ENCODE data around the gene COL6A5. TPM values are rescaled to one million over a fixed set of nuclear protein-coding genes. Genes with fewer than 3 reads are reported as not detected.

The COL6A5 gene
- total and polyA plus RNA-seq, 2 donors (not counting 3 experiments of a cell fraction or from before 2014, with no cell fraction given), result not detected

- ChIA-PET CTCF (interaction anchor here (0.6 kb wide), 1 partner anchor 55 kb away, joined by 3 read pairs; no protein-coding TSS in a partner anchor), POLR2A (no interaction called here)
- no TSS peak for BruUV-seq (replicated peaks)
- Histone ChIP-seq H3K9me1 (replicated peaks; ENCODE audit: control insufficient read depth, extremely low read depth, insufficient read depth, low read length) (no peaks in the 10 kb centered on the region), H3K4me1 (ENCODE audit: control insufficient read depth, extremely low read depth, insufficient read depth, low read length) (no peaks in the 10 kb centered on the region), H3K27me3 (ENCODE audit: control insufficient read depth in 2 of 2, insufficient read depth in 2 of 2, low read length in 2 of 2) (no peaks in the 10 kb centered on the region), H3K27ac (ENCODE audit: insufficient read depth, low read depth, low read length) (no peak overlapping the region), H3K4me2 (ENCODE audit: insufficient read depth, low read length) (no peak overlapping the region), H3K9ac (replicated peaks; ENCODE audit: extremely low read depth, insufficient read depth, low read length) (no peak overlapping the region), H3K4me3 (replicated peaks in 1 of 3; ENCODE audit: insufficient read depth in 1 of 3, low read depth in 1 of 3, low read length in 3 of 3) (no peak overlapping the region), H3K79me2 (ENCODE audit: control insufficient read depth, insufficient read depth, low read length) (no peaks in the 10 kb centered on the region), H3K9me3 (replicated peaks; ENCODE audit: control insufficient read depth, insufficient read depth, low read length) (no peaks in the 10 kb centered on the region), H4K20me1 (replicated peaks; ENCODE audit: control insufficient read depth, extremely low read depth, insufficient read depth, low read length) (no peaks in the 10 kb centered on the region), H3K36me3 (ENCODE audit: control insufficient read depth in 2 of 2, extremely low read depth in 1 of 2, insufficient read depth in 2 of 2, low read length in 2 of 2) (no peaks in the 10 kb centered on the region), H2AFZ (ENCODE audit: low read depth, low read length) (no peak overlapping the region)
- TF ChIP-seq FOS (IDR thresholded peaks at IDR 0.05; ENCODE audit: borderline replicate concordance, insufficient read depth, low read length) (no peak), POLR2A (IDR thresholded peaks at IDR 0.05; ENCODE audit: low read depth, low read length) (no peak), JUN (IDR thresholded peaks at IDR 0.05; ENCODE audit: borderline replicate concordance, insufficient read depth, insufficient read length, low read depth) (no peak), EZH2 (IDR thresholded peaks at IDR 0.05; ENCODE audit: borderline replicate concordance, low read depth, low read length, severe bottlenecking) (no peak), POLR2AphosphoS5 (IDR thresholded peaks at IDR 0.05; ENCODE audit: insufficient read depth, low read depth, low read length) (no peak), GATA2 (IDR thresholded peaks at IDR 0.05; ENCODE audit: insufficient read depth, insufficient read length, low read depth, low read length) (no peak)
- TF ChIP-seq, protein P1, sequence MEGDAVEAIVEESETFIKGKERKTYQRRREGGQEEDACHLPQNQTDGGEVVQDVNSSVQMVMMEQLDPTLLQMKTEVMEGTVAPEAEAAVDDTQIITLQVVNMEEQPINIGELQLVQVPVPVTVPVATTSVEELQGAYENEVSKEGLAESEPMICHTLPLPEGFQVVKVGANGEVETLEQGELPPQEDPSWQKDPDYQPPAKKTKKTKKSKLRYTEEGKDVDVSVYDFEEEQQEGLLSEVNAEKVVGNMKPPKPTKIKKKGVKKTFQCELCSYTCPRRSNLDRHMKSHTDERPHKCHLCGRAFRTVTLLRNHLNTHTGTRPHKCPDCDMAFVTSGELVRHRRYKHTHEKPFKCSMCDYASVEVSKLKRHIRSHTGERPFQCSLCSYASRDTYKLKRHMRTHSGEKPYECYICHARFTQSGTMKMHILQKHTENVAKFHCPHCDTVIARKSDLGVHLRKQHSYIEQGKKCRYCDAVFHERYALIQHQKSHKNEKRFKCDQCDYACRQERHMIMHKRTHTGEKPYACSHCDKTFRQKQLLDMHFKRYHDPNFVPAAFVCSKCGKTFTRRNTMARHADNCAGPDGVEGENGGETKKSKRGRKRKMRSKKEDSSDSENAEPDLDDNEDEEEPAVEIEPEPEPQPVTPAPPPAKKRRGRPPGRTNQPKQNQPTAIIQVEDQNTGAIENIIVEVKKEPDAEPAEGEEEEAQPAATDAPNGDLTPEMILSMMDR (IDR thresholded peaks at IDR 0.05; ENCODE audit: extremely low read depth in 1 of 2, insufficient read depth in 1 of 2, low read depth in 1 of 2, low read length in 2 of 2), result no peak
- intact Hi-C loops (cut with micrococcal nuclease), result no loop called here
- no peak for DNase-seq (ENCODE audit: low read depth, low spot score)
- dilution Hi-C loops (cut with MboI; ENCODE audit: extremely low pct_ligation_motif_present, low sequenced_read_pairs), result no loop called here
- FAIRE-seq, result no peak
Observed at GRCh38 chr3:130433306-130433705, 87.8 kb downstream of the COL6A5 start.

All from endothelial cell of umbilical vein (primary cell).